ENCODE measurements around the gene OR9I1. TPM values are rescaled to one million over a fixed set of nuclear protein-coding genes. Genes with fewer than 3 reads are reported as not detected.

The OR9I1 gene
- total and polyA plus RNA-seq, 2 of the 13 experiments (the other 11 are each of a cell fraction or from before 2014, with no cell fraction given), result not detected

DNA sequence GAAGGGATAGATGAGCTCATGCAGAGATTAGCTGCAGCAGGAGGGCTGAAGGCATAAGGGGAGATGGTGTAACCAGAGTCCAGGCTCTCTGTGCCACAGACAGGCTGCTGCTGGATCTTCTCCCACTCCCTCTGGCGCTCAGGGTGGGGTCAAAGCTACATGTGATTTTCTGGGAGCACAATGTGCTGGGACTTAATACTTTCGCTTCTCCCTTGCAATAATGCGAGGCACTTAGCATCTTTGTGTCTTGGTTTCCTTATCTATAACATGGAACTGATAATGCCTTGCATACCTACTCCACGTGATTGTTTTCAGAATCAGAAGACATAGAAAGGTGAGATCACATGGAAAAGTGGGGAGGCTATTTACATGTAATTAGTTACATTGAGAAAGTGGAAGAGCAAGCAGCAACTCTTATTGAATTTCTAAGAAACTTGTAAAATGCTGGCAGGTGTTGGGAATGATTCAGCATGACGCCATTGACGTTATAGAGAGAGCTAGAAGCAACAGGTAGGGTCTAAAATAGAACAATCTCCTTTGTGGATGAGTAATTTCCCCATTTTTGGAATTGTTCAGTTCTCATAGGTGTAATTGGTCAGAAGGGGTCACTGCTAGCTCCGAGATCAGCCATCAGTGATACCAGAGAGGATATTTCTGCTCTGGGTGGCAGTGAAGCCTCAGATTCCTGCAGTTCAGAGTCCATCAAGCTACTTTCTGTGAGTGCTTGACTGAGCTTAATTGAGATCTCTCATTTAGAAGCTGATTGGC lies 8.2 kb upstream of the OR9I1 start:
- no peak for FAIRE-seq
- no peaks in the 10 kb centered on the region for H3K79me2 ChIP-seq (ENCODE audit: insufficient read depth, low read length)
- BruUV-seq (replicated peaks), result no TSS peak
- H3K4me3 ChIP-seq (replicated peaks in 1 of 3; ENCODE audit: insufficient read depth in 1 of 3, low read depth in 2 of 3, low read length in 3 of 3), result no peak overlapping the region
- no peaks in the 10 kb centered on the region for H3K36me3 ChIP-seq (replicated peaks in 1 of 2; ENCODE audit: control insufficient read depth in 1 of 2, insufficient read depth in 2 of 2, low read length in 2 of 2)
- H4K20me1 ChIP-seq (ENCODE audit: insufficient read depth, low read length), result no peaks in the 10 kb centered on the region
- no peak for DNase-seq (ENCODE audit: low spot score)
- no peak overlapping the region for H3K4me2 ChIP-seq (ENCODE audit: low read depth, low read length)
- peaks cover 11% of the 10 kb centered on the region for H3K4me1 ChIP-seq (ENCODE audit: insufficient read depth, low read length)
- no peak overlapping the region for H2AFZ ChIP-seq (ENCODE audit: low read length)
- WGBS (ENCODE audit: low lambda C conversion rate), result 12% methylated on average over 6 of the region's 7 CpGs
- ChIA-PET POLR2A (no interaction called here), CTCF (ENCODE audit: low intra/inter-chr PET ratio, low total read pairs) (no interaction called here)
- H3K27ac ChIP-seq (ENCODE audit: extremely low read length, insufficient read depth, low read length), result no peak overlapping the region
- H3K27me3 ChIP-seq (ENCODE audit: control insufficient read depth in 1 of 2, insufficient read depth in 2 of 2, low read length in 2 of 2), result no peaks in the 10 kb centered on the region; a peak in 2 of 5 replicates
- intact Hi-C loops (cut with micrococcal nuclease; ENCODE audit: unreplicated experiment) (no loop called here), in situ Hi-C loops (cut with HindIII; ENCODE audit: extremely low pct_ligation_motif_present, low pct_unique_long_range_greater_than_20kb) (no loop called here)
- no peak overlapping the region for H3K9ac ChIP-seq (ENCODE audit: insufficient read depth, low read depth, low read length)
- no peaks in the 10 kb centered on the region for H3K9me3 ChIP-seq (ENCODE audit: low read length)
- ATAC-seq, result peak; percentile 61
- TF ChIP-seq POGZ (CRISPR knock-in tag; IDR thresholded peaks at IDR 0.05) (no peak), BCL6 (CRISPR knock-in tag; IDR thresholded peaks at IDR 0.05) (no peak), NR2F6 (IDR thresholded peaks at IDR 0.05) (no peak), NR2F6 (CRISPR knock-in tag; IDR thresholded peaks at IDR 0.05) (no peak), ZNF337 (CRISPR knock-in tag; IDR thresholded peaks at IDR 0.05; ENCODE audit: borderline replicate concordance, low read depth) (no peak), STAG1 (CRISPR knock-in tag; IDR thresholded peaks at IDR 0.05) (peak; percentile 67), ZNF598 (CRISPR knock-in tag; IDR thresholded peaks at IDR 0.05; ENCODE audit: borderline replicate concordance) (no peak), ZNF282 (IDR thresholded peaks at IDR 0.05; ENCODE audit: partially characterized antibody) (no peak), ZNF251 (CRISPR knock-in tag; IDR thresholded peaks at IDR 0.05) (no peak)
- TF ChIP-seq, protein P1, sequence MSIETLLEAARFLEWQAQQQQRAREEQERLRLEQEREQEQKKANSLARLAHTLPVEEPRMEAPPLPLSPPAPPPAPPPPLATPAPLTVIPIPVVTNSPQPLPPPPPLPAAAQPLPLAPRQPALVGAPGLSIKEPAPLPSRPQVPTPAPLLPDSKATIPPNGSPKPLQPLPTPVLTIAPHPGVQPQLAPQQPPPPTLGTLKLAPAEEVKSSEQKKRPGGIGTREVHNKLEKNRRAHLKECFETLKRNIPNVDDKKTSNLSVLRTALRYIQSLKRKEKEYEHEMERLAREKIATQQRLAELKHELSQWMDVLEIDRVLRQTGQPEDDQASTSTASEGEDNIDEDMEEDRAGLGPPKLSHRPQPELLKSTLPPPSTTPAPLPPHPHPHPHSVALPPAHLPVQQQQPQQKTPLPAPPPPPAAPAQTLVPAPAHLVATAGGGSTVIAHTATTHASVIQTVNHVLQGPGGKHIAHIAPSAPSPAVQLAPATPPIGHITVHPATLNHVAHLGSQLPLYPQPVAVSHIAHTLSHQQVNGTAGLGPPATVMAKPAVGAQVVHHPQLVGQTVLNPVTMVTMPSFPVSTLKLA (IDR thresholded peaks at IDR 0.05), result peak; percentile 65
- TF ChIP-seq, protein P2, sequence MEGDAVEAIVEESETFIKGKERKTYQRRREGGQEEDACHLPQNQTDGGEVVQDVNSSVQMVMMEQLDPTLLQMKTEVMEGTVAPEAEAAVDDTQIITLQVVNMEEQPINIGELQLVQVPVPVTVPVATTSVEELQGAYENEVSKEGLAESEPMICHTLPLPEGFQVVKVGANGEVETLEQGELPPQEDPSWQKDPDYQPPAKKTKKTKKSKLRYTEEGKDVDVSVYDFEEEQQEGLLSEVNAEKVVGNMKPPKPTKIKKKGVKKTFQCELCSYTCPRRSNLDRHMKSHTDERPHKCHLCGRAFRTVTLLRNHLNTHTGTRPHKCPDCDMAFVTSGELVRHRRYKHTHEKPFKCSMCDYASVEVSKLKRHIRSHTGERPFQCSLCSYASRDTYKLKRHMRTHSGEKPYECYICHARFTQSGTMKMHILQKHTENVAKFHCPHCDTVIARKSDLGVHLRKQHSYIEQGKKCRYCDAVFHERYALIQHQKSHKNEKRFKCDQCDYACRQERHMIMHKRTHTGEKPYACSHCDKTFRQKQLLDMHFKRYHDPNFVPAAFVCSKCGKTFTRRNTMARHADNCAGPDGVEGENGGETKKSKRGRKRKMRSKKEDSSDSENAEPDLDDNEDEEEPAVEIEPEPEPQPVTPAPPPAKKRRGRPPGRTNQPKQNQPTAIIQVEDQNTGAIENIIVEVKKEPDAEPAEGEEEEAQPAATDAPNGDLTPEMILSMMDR (CRISPR knock-in tag; IDR thresholded peaks at IDR 0.05), result peak; percentile 49
- TF ChIP-seq, protein P3, sequence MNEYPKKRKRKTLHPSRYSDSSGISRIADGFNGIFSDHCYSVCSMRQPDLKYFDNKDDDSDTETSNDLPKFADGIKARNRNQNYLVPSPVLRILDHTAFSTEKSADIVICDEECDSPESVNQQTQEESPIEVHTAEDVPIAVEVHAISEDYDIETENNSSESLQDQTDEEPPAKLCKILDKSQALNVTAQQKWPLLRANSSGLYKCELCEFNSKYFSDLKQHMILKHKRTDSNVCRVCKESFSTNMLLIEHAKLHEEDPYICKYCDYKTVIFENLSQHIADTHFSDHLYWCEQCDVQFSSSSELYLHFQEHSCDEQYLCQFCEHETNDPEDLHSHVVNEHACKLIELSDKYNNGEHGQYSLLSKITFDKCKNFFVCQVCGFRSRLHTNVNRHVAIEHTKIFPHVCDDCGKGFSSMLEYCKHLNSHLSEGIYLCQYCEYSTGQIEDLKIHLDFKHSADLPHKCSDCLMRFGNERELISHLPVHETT (CRISPR knock-in tag; conservative IDR thresholded peaks at IDR 0.05), result no peak
